ENCODE measurements around the gene RIN1. TPM values are rescaled to one million over a fixed set of nuclear protein-coding genes. Genes with fewer than 3 reads are reported as not detected.

The RIN1 gene
- total RNA-seq, 3 donors from 2014 or later (not counting 1 experiment from before 2014, with no cell fraction given): 1.3 to 7.9 (median 2.5) TPM

GRCh38 chr11:66328302-66329144, 7.7 kb downstream of the RIN1 start:
- WGBS (ENCODE audit: insufficient coverage): 10% methylated on average over 18 of the region's 19 CpGs
- H3K36me3 ChIP-seq (ENCODE audit: control insufficient read depth, insufficient read depth, low read length): no peaks in the 10 kb centered on the region
- intact Hi-C loops (cut with micrococcal nuclease): loop anchor here (1.0 kb wide), 3 partner anchors 8 to 106 kb away; partner anchors contain the start of gene RIN1
- peak overlapping the region; percentile 14 for H3K27ac ChIP-seq (ENCODE audit: low read length)
- peak overlapping the region; percentile 74 for H3K4me3 Mint-ChIP-seq
- no peaks in the 10 kb centered on the region for H3K9me3 ChIP-seq (ENCODE audit: control insufficient read depth, insufficient read depth, low read length)
- peak; percentile 96 for TF ChIP-seq CTCF (IDR thresholded peaks at IDR 0.05)
- ATAC-seq (peak; percentile 69 to 82 (median 75)), DNase-seq (peak; percentile 79 to 93)
- H3K27me3 Mint-ChIP-seq (ENCODE audit: low read depth in 2 of 2): peaks cover 8 to 9% of the 10 kb centered on the region in 2 donors
- no peak overlapping the region for H3K4me3 ChIP-seq (ENCODE audit: low read length)
- peaks cover 19 to 36% of the 10 kb centered on the region in 2 donors for H3K4me1 Mint-ChIP-seq
- H3K27ac Mint-ChIP-seq: peak overlapping the region; percentile 19 to 74
- H3K36me3 Mint-ChIP-seq: no peaks in the 10 kb centered on the region
- peaks cover 3% of the 10 kb centered on the region for H3K27me3 ChIP-seq (ENCODE audit: control insufficient read depth, insufficient read depth, low read length)
- no peaks in the 10 kb centered on the region for H3K9me3 Mint-ChIP-seq
- H3K4me1 ChIP-seq (ENCODE audit: control insufficient read depth, insufficient read depth, low read length): peaks cover 40% of the 10 kb centered on the region

GRCh38 chr11:66328031-66328301, 8.3 kb downstream of the RIN1 start:
- peak overlapping the region; percentile 1 for H3K4me3 Mint-ChIP-seq
- H3K27ac ChIP-seq (ENCODE audit: low read length): no peak overlapping the region
- no peaks in the 10 kb centered on the region for H3K36me3 ChIP-seq (ENCODE audit: control insufficient read depth, insufficient read depth, low read length)
- peak; percentile 71 to 81 for DNase-seq
- peaks cover 3% of the 10 kb centered on the region for H3K27me3 ChIP-seq (ENCODE audit: control insufficient read depth, insufficient read depth, low read length)
- no peaks in the 10 kb centered on the region for H3K36me3 Mint-ChIP-seq
- no peaks in the 10 kb centered on the region for H3K9me3 ChIP-seq (ENCODE audit: control insufficient read depth, insufficient read depth, low read length)
- TF ChIP-seq CTCF (IDR thresholded peaks at IDR 0.05): no peak
- peak; percentile 85 to 93 (median 91) for ATAC-seq
- peaks cover 40% of the 10 kb centered on the region for H3K4me1 ChIP-seq (ENCODE audit: control insufficient read depth, insufficient read depth, low read length)
- peak overlapping the region; percentile 19 to 74 for H3K27ac Mint-ChIP-seq
- H3K4me3 ChIP-seq (ENCODE audit: low read length): no peak overlapping the region
- intact Hi-C loops (cut with micrococcal nuclease): loop anchor here (1.0 kb wide), 3 partner anchors 8 to 106 kb away; partner anchors contain the start of gene RIN1
- no peaks in the 10 kb centered on the region for H3K9me3 Mint-ChIP-seq
- 28% methylated on average over 3 of the region's 3 CpGs for WGBS (ENCODE audit: insufficient coverage)
- H3K27me3 Mint-ChIP-seq (ENCODE audit: low read depth in 2 of 2): peaks cover 7 to 8% of the 10 kb centered on the region in 2 donors
- peaks cover 19 to 40% of the 10 kb centered on the region in 2 donors for H3K4me1 Mint-ChIP-seq

- Histone ChIP-seq H3K27ac (ENCODE audit: low read length) (no peak overlapping the region), H3K27me3 (ENCODE audit: control insufficient read depth, insufficient read depth, low read length) (peaks cover 3% of the 10 kb centered on the region), H3K36me3 (ENCODE audit: control insufficient read depth, insufficient read depth, low read length) (no peaks in the 10 kb centered on the region), H3K4me3 (ENCODE audit: low read length) (no peak overlapping the region), H3K4me1 (ENCODE audit: control insufficient read depth, insufficient read depth, low read length) (peaks cover 40% of the 10 kb centered on the region), H3K9me3 (ENCODE audit: control insufficient read depth, insufficient read depth, low read length) (no peaks in the 10 kb centered on the region)
- Mint-ChIP-seq H3K27me3 (ENCODE audit: low read depth in 2 of 2) (peaks cover 3% of the 10 kb centered on the region in 2 donors), H3K9me3 (no peaks in the 10 kb centered on the region), H3K27ac (peak overlapping the region; percentile 19 to 74), H3K4me3 (peak overlapping the region; percentile 1), H3K36me3 (no peaks in the 10 kb centered on the region), H3K4me1 (peaks cover 19 to 43% of the 10 kb centered on the region in 2 donors)
- TF ChIP-seq CTCF (IDR thresholded peaks at IDR 0.05): no peak
- ATAC-seq: no peak
- intact Hi-C loops (cut with micrococcal nuclease): loop anchor here (1.0 kb wide), 3 partner anchors 9 to 105 kb away; partner anchors contain the start of gene RIN1
- no peak for DNase-seq
- WGBS (ENCODE audit: insufficient coverage): 86% methylated on average over 10 of the region's 10 CpGs
Observed at GRCh38 chr11:66327171-66328030, 8.8 kb downstream of the RIN1 start.
